ENCODE measurements around the gene PRRC2C. TPM values are rescaled to one million over a fixed set of nuclear protein-coding genes. Genes with fewer than 3 reads are reported as not detected.

The PRRC2C gene
- total RNA-seq, 2 donors from 2014 or later: 198 to 210 TPM

GRCh38 chr1:171500803-171501202 lies 15.5 kb downstream of the PRRC2C start:
- no peak overlapping the region for H3K4me3 ChIP-seq (ENCODE audit: low read length)
- no peak overlapping the region for H3K27ac ChIP-seq (ENCODE audit: low read depth, low read length)
- H3K9ac ChIP-seq (ENCODE audit: extremely low read depth, low read length, poor library complexity, severe bottlenecking): no peak overlapping the region
- H3K4me1 ChIP-seq (ENCODE audit: control insufficient read depth, insufficient read depth, low read length): no peaks in the 10 kb centered on the region
- H3K36me3 Mint-ChIP-seq (ENCODE audit: low read depth): peaks cover 36% of the 10 kb centered on the region
- no peak for TF ChIP-seq CTCF (conservative IDR thresholded peaks at IDR 0.05)
- H3K36me3 ChIP-seq (ENCODE audit: control insufficient read depth, insufficient read depth, low read length): peaks cover 24% of the 10 kb centered on the region
- no peak for DNase-seq
- H3K27me3 Mint-ChIP-seq (ENCODE audit: insufficient read depth): no peaks in the 10 kb centered on the region
- no peak overlapping the region for H3K27ac Mint-ChIP-seq
- no peak overlapping the region for H3K4me3 Mint-ChIP-seq
- H3K9me3 ChIP-seq (ENCODE audit: control insufficient read depth, low read length): no peaks in the 10 kb centered on the region
- WGBS, 2 experiments (ENCODE audit: insufficient coverage in 1 of 2, insufficient read length in 1 of 2): 86 to 97% methylated on average over 3 to 4 of the region's 4 CpGs
- no peaks in the 10 kb centered on the region for H3K27me3 ChIP-seq (ENCODE audit: control insufficient read depth, insufficient read depth, low read length, poor library complexity, severe bottlenecking)
- H3K9me3 Mint-ChIP-seq: no peaks in the 10 kb centered on the region
- peaks cover 15% of the 10 kb centered on the region for H3K4me1 Mint-ChIP-seq

- TF ChIP-seq CTCF (conservative IDR thresholded peaks at IDR 0.05): no peak
- Histone ChIP-seq H3K27ac (ENCODE audit: low read depth, low read length) (no peak overlapping the region), H3K27me3 (ENCODE audit: control insufficient read depth, insufficient read depth, low read length, poor library complexity, severe bottlenecking) (no peaks in the 10 kb centered on the region)
These were observed 16.1 kb downstream of the PRRC2C start for GRCh38 chr1:171501305-171502024.

GRCh38 chr1:171506525-171507304 lies 21.4 kb downstream of the PRRC2C start:
- Histone ChIP-seq H3K27ac (ENCODE audit: low read depth, low read length) (no peak overlapping the region), H3K4me3 (ENCODE audit: low read length) (peak overlapping the region; percentile 15), H3K27me3 (ENCODE audit: control insufficient read depth, insufficient read depth, low read length, poor library complexity, severe bottlenecking) (no peaks in the 10 kb centered on the region), H3K9me3 (ENCODE audit: control insufficient read depth, low read length) (no peaks in the 10 kb centered on the region), H3K4me1 (ENCODE audit: control insufficient read depth, insufficient read depth, low read length) (peaks cover 3% of the 10 kb centered on the region), H3K36me3 (ENCODE audit: control insufficient read depth, insufficient read depth, low read length) (peaks cover 5% of the 10 kb centered on the region), H3K9ac (ENCODE audit: extremely low read depth, low read length, poor library complexity, severe bottlenecking) (no peak overlapping the region)
- no peaks in the 10 kb centered on the region for H3K27me3 Mint-ChIP-seq (ENCODE audit: insufficient read depth)
- H3K27ac Mint-ChIP-seq: peak overlapping the region; percentile 18
- 31% methylated on average over 1 of the region's 1 CpG; no CpG with 5 or more reads in 1 of the 2 experiments for WGBS, 2 experiments (ENCODE audit: insufficient coverage in 1 of 2, insufficient read length in 1 of 2)
- TF ChIP-seq CTCF (conservative IDR thresholded peaks at IDR 0.05): no peak
- DNase-seq: peak; percentile 66
- H3K4me3 Mint-ChIP-seq: no peak overlapping the region
- H3K4me1 Mint-ChIP-seq: peaks cover 52% of the 10 kb centered on the region
- peaks cover 11% of the 10 kb centered on the region for H3K36me3 Mint-ChIP-seq (ENCODE audit: low read depth)
- no peaks in the 10 kb centered on the region for H3K9me3 Mint-ChIP-seq

More at GRCh38 chr1:171501305-171502024, 16.1 kb downstream of the PRRC2C start:
- H3K27ac Mint-ChIP-seq: peak overlapping the region; percentile 39
- DNase-seq: no peak
- no peak overlapping the region for H3K4me3 Mint-ChIP-seq
- no peaks in the 10 kb centered on the region for H3K9me3 Mint-ChIP-seq
- H3K27me3 Mint-ChIP-seq (ENCODE audit: insufficient read depth): no peaks in the 10 kb centered on the region
- Histone ChIP-seq H3K36me3 (ENCODE audit: control insufficient read depth, insufficient read depth, low read length) (peaks cover 24% of the 10 kb centered on the region), H3K4me3 (ENCODE audit: low read length) (no peak overlapping the region), H3K9ac (ENCODE audit: extremely low read depth, low read length, poor library complexity, severe bottlenecking) (no peak overlapping the region), H3K4me1 (ENCODE audit: control insufficient read depth, insufficient read depth, low read length) (no peaks in the 10 kb centered on the region), H3K9me3 (ENCODE audit: control insufficient read depth, low read length) (no peaks in the 10 kb centered on the region)
- peaks cover 21% of the 10 kb centered on the region for H3K4me1 Mint-ChIP-seq
- peaks cover 35% of the 10 kb centered on the region for H3K36me3 Mint-ChIP-seq (ENCODE audit: low read depth)

Data from endodermal cell (in vitro differentiated cells).